Endothelial cell (in vitro differentiated cells): ENCODE results near the gene NACAD. TPM values are rescaled to one million over a fixed set of nuclear protein-coding genes. Genes with fewer than 3 reads are reported as not detected.

Source experiments
- DNase-seq: peaks from one replicate; pipeline ENCODE4 v3.0.0; 2021; ENCODE audit warnings: low spot score
- H3K27ac Mint-ChIP-seq: one replicate; pipeline ENCODE4 v1.8.0; 2021; ENCODE audit warnings: mixed read lengths, inconsistent platforms; ENCODE audit not compliant: unreplicated experiment
- H3K27me3 Mint-ChIP-seq: one replicate; pipeline ENCODE4 v1.8.0; 2021; ENCODE audit warnings: mild to moderate bottlenecking, moderate library complexity, mixed read lengths, inconsistent platforms; ENCODE audit not compliant: unreplicated experiment
- H3K36me3 Mint-ChIP-seq: one replicate; pipeline ENCODE4 v1.8.0; 2021; ENCODE audit warnings: mild to moderate bottlenecking, low read depth, mixed read lengths, inconsistent platforms; ENCODE audit not compliant: unreplicated experiment
- H3K4me1 Mint-ChIP-seq: one replicate; pipeline ENCODE4 v1.8.0; 2021; ENCODE audit warnings: mild to moderate bottlenecking, mixed read lengths, inconsistent platforms; ENCODE audit not compliant: unreplicated experiment
- H3K4me3 Mint-ChIP-seq: one replicate; pipeline ENCODE4 v1.8.0; 2021; ENCODE audit warnings: mild to moderate bottlenecking, mixed read lengths, inconsistent platforms; ENCODE audit not compliant: unreplicated experiment
- H3K9me3 Mint-ChIP-seq: one replicate; pipeline ENCODE4 v1.8.0; 2021; ENCODE audit warnings: mixed read lengths, inconsistent platforms; ENCODE audit not compliant: unreplicated experiment
- CTCF ChIP-seq: fragments of 200-600 bp; sonication (generic); IDR thresholded peaks from one replicate; pipeline ENCODE4 v1.5.0; 2021; ENCODE audit warnings: antibody characterized with exemption; ENCODE audit not compliant: unreplicated experiment
- total RNA-seq: library from RNA; stranded (reverse); fragmentation: NEBNext Ultra II Directional; extraction: Animal tissue kit (Norgen Biotek cat#: 25700); gene quantifications from one replicate; pipeline ENCODE4 v1.2.1, GENCODE V29; 2021; ENCODE audit not compliant: unreplicated experiment

NACAD gene
- total RNA-seq, 1 donor from 2014 or later = 3.5 TPM

DNA sequence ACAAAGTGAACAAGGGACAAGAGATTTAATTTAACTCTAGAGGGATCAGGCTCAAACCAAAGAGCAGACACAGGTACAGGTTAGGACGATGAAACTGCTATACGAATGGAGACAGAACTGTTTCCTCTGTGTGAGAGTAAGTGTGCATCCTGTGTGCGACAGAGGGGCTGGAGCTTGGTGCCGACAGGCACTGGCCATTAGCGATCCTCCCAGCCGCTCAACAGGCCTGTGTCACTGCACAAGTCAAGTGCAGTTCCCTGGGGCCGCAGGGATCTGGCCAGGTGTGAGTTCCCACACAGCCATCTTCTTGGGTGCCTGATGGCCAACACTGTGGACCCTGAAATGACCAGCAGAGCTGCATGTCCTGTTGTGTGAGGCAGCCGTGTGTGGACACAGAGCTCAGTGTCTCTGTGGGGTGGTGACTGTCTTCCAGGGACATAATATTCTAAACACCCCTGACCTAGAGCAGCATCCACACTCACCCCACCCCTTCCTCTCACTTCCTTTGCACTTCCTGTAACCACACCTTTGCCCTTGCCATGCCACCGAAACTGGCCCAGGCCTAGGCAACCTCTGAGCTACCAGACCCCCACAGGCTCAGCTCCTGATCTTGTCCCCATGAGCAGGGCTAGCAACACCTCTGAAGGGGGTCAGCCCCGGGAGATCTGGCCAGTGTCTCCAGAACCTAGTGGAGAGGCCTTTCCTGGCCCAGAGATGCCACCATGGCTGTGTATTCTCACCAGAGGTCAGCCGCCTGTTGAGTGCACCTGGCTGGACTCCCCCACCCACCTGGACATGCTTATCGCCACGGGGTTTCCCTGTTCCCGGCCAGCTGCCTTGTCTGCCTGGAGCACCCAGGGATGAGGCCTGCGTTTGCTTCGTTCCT, 34.4 kb upstream of the NACAD start:
- no peak overlapping the region for H3K4me3 Mint-ChIP-seq
- H3K27me3 Mint-ChIP-seq = peaks cover 14% of the 10 kb centered on the region
- H3K9me3 Mint-ChIP-seq = no peaks in the 10 kb centered on the region
- H3K27ac Mint-ChIP-seq = no peak overlapping the region
- no peaks in the 10 kb centered on the region for H3K36me3 Mint-ChIP-seq
- no peak for TF ChIP-seq CTCF
- no peaks in the 10 kb centered on the region for H3K4me1 Mint-ChIP-seq
- no peak for DNase-seq

GRCh38 chr7:45119550-45119949, 30.8 kb upstream of the NACAD start:
- DNase-seq = no peak
- TF ChIP-seq CTCF = no peak
- Mint-ChIP-seq H3K27me3 (peaks cover 14% of the 10 kb centered on the region), H3K36me3 (no peaks in the 10 kb centered on the region), H3K27ac (no peak overlapping the region), H3K4me3 (no peak overlapping the region), H3K4me1 (no peaks in the 10 kb centered on the region), H3K9me3 (no peaks in the 10 kb centered on the region)

DNA sequence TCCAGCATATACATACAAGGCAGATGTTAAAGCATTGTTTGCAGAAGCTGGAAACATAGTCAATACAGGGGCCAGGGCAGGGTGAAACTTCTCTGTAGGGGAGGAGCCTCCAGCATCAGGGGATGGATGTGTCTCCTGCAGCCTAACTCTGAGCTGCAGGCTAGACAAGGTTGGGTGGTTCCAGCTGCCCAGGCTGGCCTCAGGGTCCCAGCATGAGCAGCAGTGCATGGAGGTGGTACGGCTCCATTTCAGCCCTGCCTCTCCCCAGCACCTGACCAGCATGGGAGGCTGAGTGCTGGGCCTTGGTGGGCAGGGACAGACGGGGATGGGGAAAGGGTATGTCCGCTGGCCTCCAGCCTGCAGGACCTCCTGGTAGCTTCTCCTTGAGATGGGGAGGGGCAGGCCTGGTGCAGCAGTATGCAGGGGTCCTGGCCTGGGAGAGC, 30.1 kb upstream of the NACAD start:
- no peak for TF ChIP-seq CTCF
- no peaks in the 10 kb centered on the region for H3K9me3 Mint-ChIP-seq
- no peak for DNase-seq
- H3K4me3 Mint-ChIP-seq = no peak overlapping the region
- H3K27me3 Mint-ChIP-seq = peaks cover 15% of the 10 kb centered on the region
- no peaks in the 10 kb centered on the region for H3K4me1 Mint-ChIP-seq
- no peaks in the 10 kb centered on the region for H3K36me3 Mint-ChIP-seq
- H3K27ac Mint-ChIP-seq = no peak overlapping the region

GRCh38 chr7:45118292-45118691, 29.5 kb upstream of the NACAD start:
- H3K9me3 Mint-ChIP-seq = no peaks in the 10 kb centered on the region
- no peaks in the 10 kb centered on the region for H3K36me3 Mint-ChIP-seq
- no peak for DNase-seq
- H3K4me1 Mint-ChIP-seq = no peaks in the 10 kb centered on the region
- H3K27ac Mint-ChIP-seq = no peak overlapping the region
- H3K27me3 Mint-ChIP-seq = peaks cover 15% of the 10 kb centered on the region
- no peak overlapping the region for H3K4me3 Mint-ChIP-seq
- no peak for TF ChIP-seq CTCF

- Mint-ChIP-seq H3K4me1 (peaks cover 1% of the 10 kb centered on the region), H3K4me3 (no peak overlapping the region), H3K9me3 (no peaks in the 10 kb centered on the region), H3K27ac (no peak overlapping the region), H3K36me3 (no peaks in the 10 kb centered on the region), H3K27me3 (peaks cover 15% of the 10 kb centered on the region)
- DNase-seq = no peak
- no peak for TF ChIP-seq CTCF
Measured at GRCh38 chr7:45117582-45117981, 28.8 kb upstream of the NACAD start.
